GM10847 (cell line): ENCODE data around the gene FXYD6.
A peak's percentile ranks its signal among the peaks of the same experiment; 100 is the strongest.

Experiments
- POLR2A ChIP-seq: IDR thresholded peaks from 2 replicates; pipeline ENCODE4 v1.6.1; 2011; ENCODE audit not compliant: insufficient read length; ENCODE audit errors: extremely low read depth

Gene FXYD6

DNA sequence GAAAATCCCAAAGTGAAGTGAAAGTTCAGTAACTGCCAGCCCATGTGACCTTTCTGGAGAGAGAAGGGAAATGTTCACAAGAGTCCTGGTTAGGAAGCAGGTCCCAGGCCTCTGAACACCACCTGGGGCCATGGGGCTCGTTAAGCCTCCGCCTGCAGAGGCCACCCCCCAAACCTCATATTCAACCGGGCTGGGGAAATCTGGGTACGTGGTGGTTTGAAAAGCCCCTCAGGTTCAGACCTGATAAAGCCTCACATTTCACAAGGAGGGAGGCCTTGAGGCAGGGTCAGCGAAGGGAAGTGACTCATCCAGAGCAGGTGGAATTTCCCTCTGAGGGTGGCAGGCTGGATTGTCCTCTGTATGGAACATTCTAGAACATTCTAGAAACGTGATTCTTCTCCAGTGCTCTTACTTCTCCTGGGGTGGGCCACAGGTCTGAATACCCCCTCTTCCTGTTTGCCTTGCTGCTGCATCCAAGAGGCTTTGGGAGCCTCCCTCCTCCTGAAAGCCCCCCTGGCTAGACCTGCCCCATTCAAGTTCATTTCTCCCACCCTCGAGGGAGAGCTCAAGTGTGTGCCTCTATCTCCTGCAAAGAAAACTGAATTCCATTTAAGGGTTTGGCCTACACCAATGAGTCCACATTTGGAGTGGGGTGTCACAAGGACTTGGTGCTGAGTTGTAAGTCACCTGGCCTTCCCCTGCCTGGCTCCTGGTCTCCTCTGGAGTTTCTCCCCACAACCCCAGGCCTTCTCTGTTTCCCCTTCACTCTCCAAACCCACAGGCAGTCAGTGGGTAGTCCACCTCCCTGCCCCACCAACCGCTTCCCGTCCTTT is 58.2 kb downstream of the FXYD6 start:
- no peak for TF ChIP-seq POLR2A

GRCh38 chr11:117817368-117818040 is 59.0 kb downstream of the FXYD6 start:
- TF ChIP-seq POLR2A: no peak

- TF ChIP-seq POLR2A: no peak
Observed at GRCh38 chr11:117816846-117817367, 59.6 kb downstream of the FXYD6 start.

GRCh38 chr11:117816151-117816741 is 60.2 kb downstream of the FXYD6 start:
- TF ChIP-seq POLR2A: no peak

GRCh38 chr11:117815262-117815803 is 61.1 kb downstream of the FXYD6 start:
- TF ChIP-seq POLR2A: no peak

DNA sequence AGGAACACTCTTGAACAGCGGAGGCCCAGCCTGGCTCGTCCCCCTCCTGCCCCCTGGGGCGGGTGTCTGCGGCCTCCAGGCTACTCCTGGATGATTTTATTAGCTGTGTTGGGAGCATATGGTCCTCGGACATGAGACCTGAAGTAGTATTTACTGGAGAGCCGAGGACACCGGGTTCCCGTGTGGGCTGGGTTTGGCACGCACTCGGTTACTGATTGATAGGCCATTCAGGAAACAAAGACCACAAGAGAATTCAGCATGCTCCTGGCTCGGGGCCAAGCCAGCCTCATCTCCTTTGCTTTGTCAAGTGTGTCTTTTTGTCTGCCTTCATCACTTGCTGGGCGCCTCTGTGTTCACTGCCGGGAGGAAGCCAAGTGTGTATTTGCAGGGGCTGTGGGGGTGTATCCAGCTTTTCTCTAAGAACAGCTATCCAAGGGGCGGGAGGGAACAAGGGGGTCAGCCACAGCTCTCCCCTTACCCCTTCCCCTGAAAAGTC is 61.6 kb downstream of the FXYD6 start:
- TF ChIP-seq POLR2A: peak; percentile 51

- no peak for TF ChIP-seq POLR2A
Observed at GRCh38 chr11:117814204-117814765, 62.2 kb downstream of the FXYD6 start.

GRCh38 chr11:117809236-117810055 is 67.0 kb downstream of the FXYD6 start:
- no peak for TF ChIP-seq POLR2A

DNA sequence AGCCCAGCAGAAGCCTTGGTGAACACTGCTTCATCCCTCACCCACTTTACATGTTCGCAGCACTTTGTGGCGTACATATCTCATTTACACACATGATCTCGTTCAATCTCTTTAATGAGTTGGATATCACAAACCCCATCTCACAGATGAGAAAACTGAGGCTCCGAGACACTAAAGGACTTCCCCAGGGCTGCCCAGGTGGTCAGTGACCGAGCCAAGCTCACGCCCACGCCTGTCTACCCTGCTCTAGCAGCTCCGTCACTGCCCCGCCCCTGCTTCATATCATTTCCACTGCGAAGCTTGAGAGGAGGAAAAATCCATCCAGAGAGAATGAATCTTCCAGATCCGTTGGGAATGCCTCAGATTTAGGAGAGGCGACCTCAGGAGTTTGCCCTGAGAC is 67.7 kb downstream of the FXYD6 start:
- TF ChIP-seq POLR2A: no peak

- TF ChIP-seq POLR2A: no peak
Observed at GRCh38 chr11:117807482-117808327, 68.8 kb downstream of the FXYD6 start.

DNA sequence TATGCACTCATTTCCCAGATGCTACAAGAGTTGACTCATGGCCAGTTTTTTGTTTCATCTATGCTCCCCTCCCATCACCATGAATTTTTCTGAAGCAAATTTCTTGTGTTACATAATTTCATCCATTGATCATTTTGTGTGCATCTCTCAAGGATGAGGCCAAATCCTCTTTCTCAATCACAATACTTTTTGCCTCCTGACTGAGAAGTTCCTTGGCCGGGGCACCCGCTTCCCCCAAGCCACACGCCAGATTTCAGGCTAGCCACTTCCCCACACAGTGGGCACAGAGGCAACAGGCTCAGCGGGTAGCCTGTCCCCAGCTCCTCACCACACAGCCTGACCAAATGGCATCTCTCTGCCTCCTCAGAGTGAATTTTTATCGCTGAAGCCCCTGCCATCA is 69.6 kb downstream of the FXYD6 start:
- TF ChIP-seq POLR2A: no peak

GRCh38 chr11:117805045-117805444 is 71.4 kb downstream of the FXYD6 start:
- no peak for TF ChIP-seq POLR2A

- no peak for TF ChIP-seq POLR2A
Observed at GRCh38 chr11:117803896-117804295, 72.6 kb downstream of the FXYD6 start.
